CD4-positive, alpha-beta T cell (primary cell): ENCODE measurements around the gene SELE. TPM values are rescaled to one million over a fixed set of nuclear protein-coding genes. Genes with fewer than 3 reads are reported as not detected.

ENCODE experiments used
- ATAC-seq: fragments of 200-7000 bp; cut with Tn5 transposase; one replicate; pipeline ENCODE4 v1.10.0; 2022; ENCODE audit warnings: mild to moderate bottlenecking; ENCODE audit not compliant: poor library complexity
- CTCF ChIA-PET: fragments of 350-600 bp; sonication (Branson Sonifier 250); formaldehyde crosslinking; loops from one replicate; lab custom pipeline; 2021; ENCODE audit warnings: antibody characterized with exemption, inconsistent platforms; lab: Charles Lee
- POLR2A ChIA-PET: fragments of 350-600 bp; sonication (Branson Sonifier 250); formaldehyde crosslinking; loops from one replicate; lab custom pipeline; 2021; ENCODE audit warnings: antibody characterized with exemption, inconsistent platforms; lab: Charles Lee
- DNase-seq, 14 experiments: peaks; one replicate each; pipeline ENCODE4 v3.0.0-alpha.2; 2013 to 2020; ENCODE audit warnings: mixed read lengths in 2 of 14
- H3K27ac ChIP-seq, 2 donors: one replicate each; pipeline versions ENCODE4 v1.5.1 to v1.7.0; 2013; ENCODE audit warnings: low read length in 2 of 2, low read depth in 1 of 2, mild to moderate bottlenecking in 1 of 2
- H3K27me3 ChIP-seq, 2 experiments: 1 replicate in 1 of 2; 2 replicates in 1 of 2; pipeline versions ENCODE4 v1.6.1 to v1.7.0; 2013; ENCODE audit warnings: low read length in 2 of 2, control low read depth in 1 of 2, mild to moderate bottlenecking in 1 of 2, moderate library complexity in 1 of 2; ENCODE audit not compliant: insufficient read depth in 2 of 2, control insufficient read depth in 1 of 2
- H3K36me3 ChIP-seq: one replicate; pipeline ENCODE4 v1.6.1; 2013; ENCODE audit warnings: low read length, control low read depth; ENCODE audit not compliant: insufficient read depth
- H3K4me1 ChIP-seq: one replicate; pipeline ENCODE4 v1.6.1; 2013; ENCODE audit warnings: low read length, control low read depth; ENCODE audit not compliant: insufficient read depth
- H3K4me3 ChIP-seq: one replicate; pipeline ENCODE4 v1.5.1; 2013; ENCODE audit warnings: mild to moderate bottlenecking, low read length, moderate library complexity
- H3K9me3 ChIP-seq, 2 experiments: 1 replicate in 1 of 2; 2 replicates in 1 of 2; pipeline versions ENCODE4 v1.6.1 to v1.7.0; 2013; ENCODE audit warnings: low read length in 2 of 2, mild to moderate bottlenecking in 2 of 2, control low read depth in 1 of 2, moderate library complexity in 1 of 2; ENCODE audit not compliant: control insufficient read depth in 1 of 2, insufficient read depth in 1 of 2
- H3K27ac Mint-ChIP-seq: one replicate; pipeline ENCODE4 v1.8.0; 2020; ENCODE audit warnings: mixed read lengths
- H3K27me3 Mint-ChIP-seq: one replicate; pipeline ENCODE4 v1.8.0; 2021; ENCODE audit warnings: mixed read lengths
- H3K36me3 Mint-ChIP-seq: one replicate; pipeline ENCODE4 v1.8.0; 2021; ENCODE audit warnings: low read depth, mixed read lengths
- H3K4me1 Mint-ChIP-seq: one replicate; pipeline ENCODE4 v1.8.0; 2021; ENCODE audit warnings: low read depth, mixed read lengths
- H3K4me3 Mint-ChIP-seq: one replicate; pipeline ENCODE4 v1.8.0; 2020; ENCODE audit warnings: mild to moderate bottlenecking, mixed read lengths
- H3K9me3 Mint-ChIP-seq: one replicate; pipeline ENCODE4 v1.8.0; 2020; ENCODE audit warnings: mixed read lengths
- intact Hi-C, 2 experiments: fragments of 100-400 bp; cut with DNase I in 1 of 2; cut with micrococcal nuclease in 1 of 2; formaldehyde crosslinking; loops; one replicate each; pipeline versions ENCODE4 v1.15.1 to v1.9.0; 2023 to 2025; cut with DNase I, micrococcal nuclease
- total RNA-seq, 174 experiments: library from RNA in 2 of 174; stranded (reverse) in 2 of 174; gene quantifications; one replicate each; pipeline ENCODE4 v1.2.3 and lab custom pipeline; 2021 to 2026
- TF ChIP-seq, protein P1 (sequence below): fragments of 200-600 bp; IDR thresholded peaks from one replicate; pipeline ENCODE4 v1.8.0; 2022; ENCODE audit warnings: antibody characterized with exemption, mild to moderate bottlenecking

SELE gene
- total RNA-seq, 2 experiments from 2014 or later: not detected

DNA sequence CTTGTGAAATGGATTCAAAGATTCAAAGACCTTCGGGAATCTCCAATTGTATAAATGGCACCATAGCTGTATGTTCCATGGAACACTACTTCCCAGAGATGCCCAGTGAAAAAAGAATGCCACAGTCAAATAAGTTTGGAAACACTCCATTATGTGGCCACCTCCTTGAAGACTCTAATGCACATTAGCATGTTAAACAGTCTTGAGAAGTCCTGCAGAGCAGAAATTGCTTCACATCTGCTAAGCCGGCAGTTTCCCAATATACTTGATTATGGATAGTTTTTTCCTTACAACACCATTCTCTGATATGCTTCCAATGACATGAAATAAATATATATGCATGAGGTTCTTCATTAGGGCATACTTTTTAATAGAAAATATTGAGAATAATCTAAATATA is 12.7 kb upstream of the SELE start:
- no peaks in the 10 kb centered on the region for H3K36me3 Mint-ChIP-seq
- no peaks in the 10 kb centered on the region for H3K27me3 Mint-ChIP-seq
- ChIA-PET POLR2A (no interaction called here), CTCF (no interaction called here)
- Histone ChIP-seq H3K27me3 (peaks cover 0 to 1% of the 10 kb centered on the region in 2 experiments), H3K9me3 (no peaks in the 10 kb centered on the region), H3K36me3 (no peaks in the 10 kb centered on the region), H3K4me1 (no peaks in the 10 kb centered on the region), H3K4me3 (no peak overlapping the region), H3K27ac (no peak overlapping the region)
- no peak overlapping the region for H3K4me3 Mint-ChIP-seq
- no peak overlapping the region for H3K27ac Mint-ChIP-seq
- ATAC-seq: no peak
- DNase-seq: no peak
- H3K4me1 Mint-ChIP-seq: no peaks in the 10 kb centered on the region
- intact Hi-C loops: no loop called here
- H3K9me3 Mint-ChIP-seq: no peaks in the 10 kb centered on the region
- TF ChIP-seq, protein P1, sequence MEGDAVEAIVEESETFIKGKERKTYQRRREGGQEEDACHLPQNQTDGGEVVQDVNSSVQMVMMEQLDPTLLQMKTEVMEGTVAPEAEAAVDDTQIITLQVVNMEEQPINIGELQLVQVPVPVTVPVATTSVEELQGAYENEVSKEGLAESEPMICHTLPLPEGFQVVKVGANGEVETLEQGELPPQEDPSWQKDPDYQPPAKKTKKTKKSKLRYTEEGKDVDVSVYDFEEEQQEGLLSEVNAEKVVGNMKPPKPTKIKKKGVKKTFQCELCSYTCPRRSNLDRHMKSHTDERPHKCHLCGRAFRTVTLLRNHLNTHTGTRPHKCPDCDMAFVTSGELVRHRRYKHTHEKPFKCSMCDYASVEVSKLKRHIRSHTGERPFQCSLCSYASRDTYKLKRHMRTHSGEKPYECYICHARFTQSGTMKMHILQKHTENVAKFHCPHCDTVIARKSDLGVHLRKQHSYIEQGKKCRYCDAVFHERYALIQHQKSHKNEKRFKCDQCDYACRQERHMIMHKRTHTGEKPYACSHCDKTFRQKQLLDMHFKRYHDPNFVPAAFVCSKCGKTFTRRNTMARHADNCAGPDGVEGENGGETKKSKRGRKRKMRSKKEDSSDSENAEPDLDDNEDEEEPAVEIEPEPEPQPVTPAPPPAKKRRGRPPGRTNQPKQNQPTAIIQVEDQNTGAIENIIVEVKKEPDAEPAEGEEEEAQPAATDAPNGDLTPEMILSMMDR: no peak

DNA sequence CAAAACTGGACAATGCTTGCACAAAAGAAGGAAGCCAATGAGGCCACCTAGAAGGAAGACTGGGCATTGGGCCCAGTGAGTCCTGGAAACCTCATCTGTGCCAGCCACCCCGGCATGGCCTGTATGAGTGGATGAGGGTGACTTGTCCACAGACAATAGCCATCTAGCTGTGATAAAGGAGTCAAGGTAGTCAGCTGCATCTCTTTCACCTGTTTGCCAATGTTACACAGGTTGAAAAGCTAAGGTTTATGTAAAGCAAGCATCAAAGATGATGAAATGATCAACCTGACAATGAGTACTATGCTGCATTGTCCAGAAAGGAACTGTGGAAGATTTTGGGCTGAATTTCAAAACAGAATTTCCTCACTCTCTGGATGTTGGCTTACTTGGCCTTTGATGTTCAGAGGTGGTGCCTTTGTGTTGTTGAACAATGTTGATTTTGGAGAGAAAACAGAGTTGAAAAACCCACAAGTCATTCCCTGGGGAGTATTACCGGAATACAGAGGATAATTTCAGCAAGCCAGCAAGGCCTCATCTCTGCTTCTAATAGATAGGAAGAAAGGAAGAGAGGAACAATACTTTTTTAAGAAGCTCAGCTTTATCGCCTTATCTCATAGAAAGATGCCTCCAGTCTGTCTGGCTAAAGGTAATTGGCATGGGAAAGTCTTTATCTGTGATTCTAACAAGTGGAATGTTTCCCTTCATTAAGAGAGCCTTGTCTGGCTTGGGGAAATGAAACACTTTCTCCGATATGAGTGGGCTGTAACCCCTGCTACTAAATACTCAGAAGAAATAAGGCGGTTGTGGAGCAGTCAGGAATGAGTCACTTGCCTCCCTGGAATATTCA is 11.4 kb upstream of the SELE start:
- Histone ChIP-seq H3K4me1 (no peaks in the 10 kb centered on the region), H3K27me3 (peaks cover 0 to 5% of the 10 kb centered on the region in 2 experiments), H3K36me3 (no peaks in the 10 kb centered on the region), H3K4me3 (no peak overlapping the region), H3K27ac (no peak overlapping the region), H3K9me3 (no peaks in the 10 kb centered on the region)
- DNase-seq: no peak
- no peak for ATAC-seq
- CTCF ChIA-PET: interaction anchor here (0.6 kb wide), 2 partner anchors 86 to 160 kb away, joined by 3 to 4 read pairs; no protein-coding TSS in a partner anchor
- Mint-ChIP-seq H3K4me1 (no peaks in the 10 kb centered on the region), H3K27ac (no peak overlapping the region), H3K9me3 (no peaks in the 10 kb centered on the region), H3K36me3 (no peaks in the 10 kb centered on the region), H3K4me3 (no peak overlapping the region), H3K27me3 (no peaks in the 10 kb centered on the region)
- TF ChIP-seq, protein P1: no peak
- POLR2A ChIA-PET: no interaction called here
- intact Hi-C loops: no loop called here

DNA sequence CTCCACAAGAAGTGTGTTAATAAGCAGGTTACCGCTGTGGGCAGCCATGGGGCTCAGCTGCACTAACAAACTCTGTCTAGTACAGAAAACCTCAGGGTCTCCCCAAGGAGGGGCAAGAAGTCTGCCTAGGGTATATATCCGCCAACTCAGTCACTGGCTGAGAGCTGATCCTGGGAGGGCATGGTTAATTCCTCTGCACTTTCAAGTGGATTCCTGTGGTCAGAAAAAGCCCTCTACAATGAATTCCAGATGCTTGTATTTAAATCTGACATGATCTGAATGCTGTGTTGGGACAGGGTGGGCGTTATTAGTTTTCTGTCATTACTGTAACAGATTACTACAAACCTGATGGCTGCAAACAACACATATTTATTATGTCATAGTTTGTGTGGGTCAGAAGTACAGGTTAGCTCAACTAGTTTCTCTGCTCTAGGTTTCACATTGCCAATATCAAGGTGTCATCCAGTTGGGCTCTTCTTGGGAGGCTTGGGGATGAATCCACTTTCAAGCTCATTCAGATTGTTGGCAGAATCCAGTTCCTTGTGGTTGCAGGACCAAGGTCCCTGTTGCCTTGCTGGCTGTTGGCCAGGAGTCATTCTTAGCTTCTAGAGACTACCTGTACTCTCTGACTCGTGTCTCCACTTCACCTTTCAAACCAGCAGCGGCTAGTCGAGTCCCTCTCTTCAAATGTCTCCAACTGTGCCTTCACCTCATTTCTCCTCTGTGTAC is 8.0 kb upstream of the SELE start:
- H3K4me1 Mint-ChIP-seq: no peaks in the 10 kb centered on the region
- H3K4me3 Mint-ChIP-seq: no peak overlapping the region
- TF ChIP-seq, protein P1: no peak
- no peak for ATAC-seq
- no peak for DNase-seq
- intact Hi-C loops: no loop called here
- Histone ChIP-seq H3K27ac (no peak overlapping the region), H3K4me3 (no peak overlapping the region), H3K4me1 (no peaks in the 10 kb centered on the region), H3K9me3 (no peaks in the 10 kb centered on the region), H3K27me3 (peaks cover 0 to 11% of the 10 kb centered on the region in 2 experiments), H3K36me3 (no peaks in the 10 kb centered on the region)
- H3K27ac Mint-ChIP-seq: no peak overlapping the region
- ChIA-PET POLR2A (no interaction called here), CTCF (no interaction called here)
- H3K27me3 Mint-ChIP-seq: peaks cover 6% of the 10 kb centered on the region
- no peaks in the 10 kb centered on the region for H3K9me3 Mint-ChIP-seq
- no peaks in the 10 kb centered on the region for H3K36me3 Mint-ChIP-seq
